OCI-LY3 (cell line): ENCODE results near the gene CACNG1.

ENCODE experiments used
- H2AFZ ChIP-seq: fragments of 200-600, 300-600 bp; shearing (Covaris generic); 2 replicates; pipeline ENCODE4 v1.6.0; 2014; ENCODE audit warnings: antibody characterized with exemption, low read depth, low read length
- H3K27ac ChIP-seq: fragments of 200-600, 300-600 bp; sonication (generic); 2 replicates; pipeline ENCODE4 v1.5.1; 2014; ENCODE audit warnings: mild to moderate bottlenecking, low read length, moderate library complexity, mixed read lengths
- H3K27me3 ChIP-seq: fragments of 200-600, 300-600 bp; sonication (generic); 2 replicates; pipeline ENCODE4 v1.6.1; 2014; ENCODE audit warnings: low read depth, low read length, mixed read lengths
- H3K36me3 ChIP-seq: fragments of 200-600, 300-600 bp; sonication (generic); replicated peaks from 2 replicates; pipeline ENCODE3; 2014; ENCODE audit warnings: low read depth, low read length, mixed read lengths
- H3K4me1 ChIP-seq: fragments of 300-600, 200-600 bp; sonication (generic); 2 replicates; pipeline ENCODE4 v1.6.1; 2014; ENCODE audit warnings: low read length, mixed read lengths
- H3K4me2 ChIP-seq: fragments of 200-600, 300-600 bp; sonication (generic); 2 replicates; pipeline ENCODE4 v1.6.1; 2014; ENCODE audit warnings: low read length, mixed read lengths
- H3K4me3 ChIP-seq: fragments of 300-600, 200-600 bp; sonication (generic); 2 replicates; pipeline ENCODE4 v1.5.1; 2014; ENCODE audit warnings: antibody characterized with exemption, mild to moderate bottlenecking, low read length, moderate library complexity
- H3K79me2 ChIP-seq: fragments of 300-600, 200-600 bp; shearing (Covaris generic); 2 replicates; pipeline ENCODE4 v1.6.1; 2014; ENCODE audit warnings: mild to moderate bottlenecking, low read length, mixed read lengths
- H3K9ac ChIP-seq: fragments of 300-600, 200-600 bp; shearing (Covaris generic); 2 replicates; pipeline ENCODE4 v1.6.0; 2014; ENCODE audit warnings: mild to moderate bottlenecking, low read length, moderate library complexity
- H3K9me3 ChIP-seq: fragments of 200-600, 300-600 bp; shearing (Covaris generic); 2 replicates; pipeline ENCODE4 v1.6.1; 2014; ENCODE audit warnings: low read length, mixed read lengths; ENCODE audit not compliant: insufficient read depth
- H4K20me1 ChIP-seq: fragments of 200-600, 300-600 bp; sonication (generic); 2 replicates; pipeline ENCODE4 v1.6.1; 2016; ENCODE audit warnings: low read length, mixed read lengths; ENCODE audit not compliant: insufficient read depth
- CTCF ChIP-seq: fragments of 200-600, 300-600 bp; sonication (generic); IDR thresholded peaks from 2 replicates; pipeline ENCODE4 v1.5.1; 2014; ENCODE audit warnings: antibody characterized with exemption, low read length, low read depth
- EZH2phosphoT487 ChIP-seq: fragments of 200-600 bp; shearing (Covaris generic); IDR thresholded peaks from 2 replicates; pipeline ENCODE4 v1.6.1; 2018; ENCODE audit warnings: antibody characterized with exemption, mixed run types, low read depth

CACNG1 gene

GRCh38 chr17:67025216-67025792 is 19.1 kb upstream of the CACNG1 start:
- H3K4me3 ChIP-seq, result no peak overlapping the region
- no peak overlapping the region for H3K27ac ChIP-seq
- no peak overlapping the region for H2AFZ ChIP-seq
- H4K20me1 ChIP-seq, result no peaks in the 10 kb centered on the region
- no peaks in the 10 kb centered on the region for H3K9me3 ChIP-seq
- no peaks in the 10 kb centered on the region for H3K27me3 ChIP-seq
- H3K36me3 ChIP-seq, result no peaks in the 10 kb centered on the region
- TF ChIP-seq EZH2phosphoT487 (no peak), CTCF (no peak)
- no peaks in the 10 kb centered on the region for H3K4me1 ChIP-seq
- H3K9ac ChIP-seq, result no peak overlapping the region
- H3K4me2 ChIP-seq, result no peak overlapping the region
- no peaks in the 10 kb centered on the region for H3K79me2 ChIP-seq

- H3K4me2 ChIP-seq, result no peak overlapping the region
- no peak overlapping the region for H3K9ac ChIP-seq
- H2AFZ ChIP-seq, result no peak overlapping the region
- no peaks in the 10 kb centered on the region for H3K79me2 ChIP-seq
- TF ChIP-seq EZH2phosphoT487 (no peak), CTCF (no peak)
- no peak overlapping the region for H3K4me3 ChIP-seq
- H3K27ac ChIP-seq, result no peak overlapping the region
- no peaks in the 10 kb centered on the region for H3K36me3 ChIP-seq
- no peaks in the 10 kb centered on the region for H3K27me3 ChIP-seq
- no peaks in the 10 kb centered on the region for H4K20me1 ChIP-seq
- H3K9me3 ChIP-seq, result no peaks in the 10 kb centered on the region
- no peaks in the 10 kb centered on the region for H3K4me1 ChIP-seq
Measured at GRCh38 chr17:67026341-67026740, 18.0 kb upstream of the CACNG1 start.

GRCh38 chr17:67027031-67027628 is 17.2 kb upstream of the CACNG1 start:
- Histone ChIP-seq H3K4me1 (no peaks in the 10 kb centered on the region), H3K9me3 (no peaks in the 10 kb centered on the region), H3K4me3 (no peak overlapping the region), H3K36me3 (no peaks in the 10 kb centered on the region), H3K9ac (no peak overlapping the region), H3K79me2 (no peaks in the 10 kb centered on the region), H3K27ac (no peak overlapping the region), H4K20me1 (no peaks in the 10 kb centered on the region), H3K4me2 (no peak overlapping the region), H3K27me3 (no peaks in the 10 kb centered on the region), H2AFZ (no peak overlapping the region)
- TF ChIP-seq EZH2phosphoT487, result no peak
- no peak for TF ChIP-seq CTCF

GRCh38 chr17:67030641-67031040 is 13.7 kb upstream of the CACNG1 start:
- Histone ChIP-seq H3K36me3 (no peaks in the 10 kb centered on the region), H2AFZ (no peak overlapping the region), H3K4me2 (no peak overlapping the region), H3K9me3 (no peaks in the 10 kb centered on the region), H3K9ac (no peak overlapping the region), H3K4me1 (peaks cover 13% of the 10 kb centered on the region), H3K79me2 (no peaks in the 10 kb centered on the region), H3K27ac (no peak overlapping the region), H3K27me3 (no peaks in the 10 kb centered on the region), H4K20me1 (no peaks in the 10 kb centered on the region), H3K4me3 (no peak overlapping the region)
- TF ChIP-seq CTCF (no peak), EZH2phosphoT487 (no peak)
